ENCODE measurements around the gene ANO2. TPM values are rescaled to one million over a fixed set of nuclear protein-coding genes. Genes with fewer than 3 reads are reported as not detected.

Gene ANO2
- 0.10 TPM for total RNA-seq
- polyA plus RNA-seq = not detected

GRCh38 chr12:5945071-5946008 is at the start of gene ANO2:
Gene ANO2, minus strand, starts transcription at chr12:5945259. Its CDS starts 42 bp downstream, at chr12:5945217.
- ATAC-seq (ENCODE audit: low read depth in 2 of 2) = no peak
- H3K36me3 ChIP-seq (ENCODE audit: control insufficient read depth, insufficient read depth, low read length) = no peaks in the 10 kb centered on the region

GRCh38 chr12:5989621-5990020 is 44.6 kb upstream of the ANO2 start:
- DNase-seq (no peak), ATAC-seq (ENCODE audit: low read depth in 2 of 2) (no peak)
- H3K36me3 ChIP-seq (ENCODE audit: control insufficient read depth, insufficient read depth, low read length) = no peaks in the 10 kb centered on the region
- no peaks in the 10 kb centered on the region for H3K36me3 Mint-ChIP-seq
- H3K9me3 ChIP-seq (ENCODE audit: control insufficient read depth in 2 of 2, low read length in 2 of 2) = no peaks in the 10 kb centered on the region
- H3K27me3 Mint-ChIP-seq = peaks cover 4% of the 10 kb centered on the region
- no peaks in the 10 kb centered on the region for H3K4me1 ChIP-seq (ENCODE audit: control insufficient read depth, insufficient read depth, low read length, poor library complexity, severe bottlenecking)
- H3K4me3 ChIP-seq (ENCODE audit: low read depth, low read length) = no peak overlapping the region
- no peaks in the 10 kb centered on the region for H3K27me3 ChIP-seq (ENCODE audit: control insufficient read depth, insufficient read depth, low read length)
- H3K27ac ChIP-seq (ENCODE audit: insufficient read depth, low read length, poor library complexity, severe bottlenecking) = no peak overlapping the region
- peaks cover 0 to 2% (median 0%) of the 10 kb centered on the region in 4 donors for H3K4me1 Mint-ChIP-seq
- H3K4me3 Mint-ChIP-seq = no peak overlapping the region
- H3K9me3 Mint-ChIP-seq = no peaks in the 10 kb centered on the region
- no peak overlapping the region for H3K27ac Mint-ChIP-seq

More at GRCh38 chr12:5945071-5946008, at the start of gene ANO2:
- Histone ChIP-seq H3K27me3 (ENCODE audit: control insufficient read depth, insufficient read depth, low read length) (peaks cover 42% of the 10 kb centered on the region), H3K9me3 (ENCODE audit: control insufficient read depth in 2 of 2, low read length in 2 of 2) (no peaks in the 10 kb centered on the region), H3K27ac (ENCODE audit: insufficient read depth, low read length, poor library complexity, severe bottlenecking) (no peak within 1 kb of the TSS), H3K4me3 (ENCODE audit: low read depth, low read length) (no peak within 1 kb of the TSS), H3K4me1 (ENCODE audit: control insufficient read depth, insufficient read depth, low read length, poor library complexity, severe bottlenecking) (no peaks in the 10 kb centered on the region)
- peak within 1 kb of the TSS in 1 of 4 donors; percentile 24 for H3K4me3 Mint-ChIP-seq
- no peak for DNase-seq
- H3K27me3 Mint-ChIP-seq = peaks cover 64% of the 10 kb centered on the region
- H3K4me1 Mint-ChIP-seq = peaks cover 0 to 2% (median 1%) of the 10 kb centered on the region in 4 donors
- peak within 1 kb of the TSS in 1 of 3 donors; percentile 66 for H3K27ac Mint-ChIP-seq
- H3K36me3 Mint-ChIP-seq = no peaks in the 10 kb centered on the region
- H3K9me3 Mint-ChIP-seq = peaks cover 0 to 6% (median 0%) of the 10 kb centered on the region in 7 donors

- Histone ChIP-seq H3K27ac (ENCODE audit: insufficient read depth, low read length, poor library complexity, severe bottlenecking) (no peak overlapping the region), H3K27me3 (ENCODE audit: control insufficient read depth, insufficient read depth, low read length) (no peaks in the 10 kb centered on the region), H3K4me1 (ENCODE audit: control insufficient read depth, insufficient read depth, low read length, poor library complexity, severe bottlenecking) (no peaks in the 10 kb centered on the region), H3K4me3 (ENCODE audit: low read depth, low read length) (no peak overlapping the region), H3K36me3 (ENCODE audit: control insufficient read depth, insufficient read depth, low read length) (no peaks in the 10 kb centered on the region), H3K9me3 (ENCODE audit: control insufficient read depth in 2 of 2, low read length in 2 of 2) (no peaks in the 10 kb centered on the region)
- Mint-ChIP-seq H3K4me1 (peaks cover 0 to 2% (median 0%) of the 10 kb centered on the region in 4 donors), H3K9me3 (no peaks in the 10 kb centered on the region), H3K27me3 (no peaks in the 10 kb centered on the region), H3K36me3 (no peaks in the 10 kb centered on the region), H3K27ac (no peak overlapping the region), H3K4me3 (no peak overlapping the region)
- DNase-seq = peak; percentile 44 to 69 (median 65)
- ATAC-seq (ENCODE audit: low read depth in 2 of 2) = peak; percentile 77
Measured at GRCh38 chr12:5988659-5989116, 43.6 kb upstream of the ANO2 start.

- H3K9me3 ChIP-seq (ENCODE audit: control insufficient read depth in 2 of 2, low read length in 2 of 2) = no peaks in the 10 kb centered on the region
- ATAC-seq (ENCODE audit: low read depth in 2 of 2) (no peak), DNase-seq (no peak)
- H3K4me1 ChIP-seq (ENCODE audit: control insufficient read depth, insufficient read depth, low read length, poor library complexity, severe bottlenecking) = no peaks in the 10 kb centered on the region
- no peak overlapping the region for H3K27ac ChIP-seq (ENCODE audit: insufficient read depth, low read length, poor library complexity, severe bottlenecking)
- H3K36me3 ChIP-seq (ENCODE audit: control insufficient read depth, insufficient read depth, low read length) = no peaks in the 10 kb centered on the region
- Mint-ChIP-seq H3K27ac (no peak overlapping the region), H3K4me3 (no peak overlapping the region), H3K4me1 (peaks cover 0 to 2% (median 0%) of the 10 kb centered on the region in 4 donors), H3K27me3 (no peaks in the 10 kb centered on the region), H3K36me3 (no peaks in the 10 kb centered on the region), H3K9me3 (no peaks in the 10 kb centered on the region)
- H3K27me3 ChIP-seq (ENCODE audit: control insufficient read depth, insufficient read depth, low read length) = no peaks in the 10 kb centered on the region
- no peak overlapping the region for H3K4me3 ChIP-seq (ENCODE audit: low read depth, low read length)
Measured at GRCh38 chr12:5988088-5988487, 43.0 kb upstream of the ANO2 start.

- Histone ChIP-seq H3K27me3 (ENCODE audit: control insufficient read depth, insufficient read depth, low read length) (no peaks in the 10 kb centered on the region), H3K36me3 (ENCODE audit: control insufficient read depth, insufficient read depth, low read length) (no peaks in the 10 kb centered on the region), H3K27ac (ENCODE audit: insufficient read depth, low read length, poor library complexity, severe bottlenecking) (no peak overlapping the region), H3K4me3 (ENCODE audit: low read depth, low read length) (no peak overlapping the region), H3K4me1 (ENCODE audit: control insufficient read depth, insufficient read depth, low read length, poor library complexity, severe bottlenecking) (no peaks in the 10 kb centered on the region), H3K9me3 (ENCODE audit: control insufficient read depth in 2 of 2, low read length in 2 of 2) (no peaks in the 10 kb centered on the region)
- Mint-ChIP-seq H3K27me3 (no peaks in the 10 kb centered on the region), H3K27ac (peak overlapping the region in 1 of 3 donors; percentile 44), H3K36me3 (no peaks in the 10 kb centered on the region), H3K4me3 (no peak overlapping the region), H3K4me1 (peaks cover 0 to 2% (median 0%) of the 10 kb centered on the region in 4 donors), H3K9me3 (no peaks in the 10 kb centered on the region)
- ATAC-seq (ENCODE audit: low read depth in 2 of 2) (no peak), DNase-seq (no peak)
Measured at GRCh38 chr12:5987573-5987972, 42.5 kb upstream of the ANO2 start.

- Mint-ChIP-seq H3K36me3 (no peaks in the 10 kb centered on the region), H3K4me1 (peaks cover 0 to 2% (median 0%) of the 10 kb centered on the region in 4 donors), H3K27ac (no peak overlapping the region), H3K27me3 (no peaks in the 10 kb centered on the region), H3K9me3 (no peaks in the 10 kb centered on the region), H3K4me3 (no peak overlapping the region)
- H3K36me3 ChIP-seq (ENCODE audit: control insufficient read depth, insufficient read depth, low read length) = no peaks in the 10 kb centered on the region
- H3K27ac ChIP-seq (ENCODE audit: insufficient read depth, low read length, poor library complexity, severe bottlenecking) = no peak overlapping the region
- no peaks in the 10 kb centered on the region for H3K9me3 ChIP-seq (ENCODE audit: control insufficient read depth in 2 of 2, low read length in 2 of 2)
- no peaks in the 10 kb centered on the region for H3K4me1 ChIP-seq (ENCODE audit: control insufficient read depth, insufficient read depth, low read length, poor library complexity, severe bottlenecking)
- ATAC-seq (ENCODE audit: low read depth in 2 of 2) (no peak), DNase-seq (no peak)
- no peak overlapping the region for H3K4me3 ChIP-seq (ENCODE audit: low read depth, low read length)
- no peaks in the 10 kb centered on the region for H3K27me3 ChIP-seq (ENCODE audit: control insufficient read depth, insufficient read depth, low read length)
Measured at GRCh38 chr12:5985471-5985870, 40.4 kb upstream of the ANO2 start.

GRCh38 chr12:5984873-5985272 is 39.8 kb upstream of the ANO2 start:
- no peak overlapping the region for H3K27ac ChIP-seq (ENCODE audit: insufficient read depth, low read length, poor library complexity, severe bottlenecking)
- Mint-ChIP-seq H3K27ac (no peak overlapping the region), H3K36me3 (no peaks in the 10 kb centered on the region), H3K4me1 (peaks cover 0 to 2% (median 0%) of the 10 kb centered on the region in 4 donors), H3K27me3 (no peaks in the 10 kb centered on the region), H3K9me3 (no peaks in the 10 kb centered on the region), H3K4me3 (no peak overlapping the region)
- no peaks in the 10 kb centered on the region for H3K27me3 ChIP-seq (ENCODE audit: control insufficient read depth, insufficient read depth, low read length)
- no peaks in the 10 kb centered on the region for H3K4me1 ChIP-seq (ENCODE audit: control insufficient read depth, insufficient read depth, low read length, poor library complexity, severe bottlenecking)
- no peaks in the 10 kb centered on the region for H3K36me3 ChIP-seq (ENCODE audit: control insufficient read depth, insufficient read depth, low read length)
- no peak for ATAC-seq (ENCODE audit: low read depth in 2 of 2)
- no peak overlapping the region for H3K4me3 ChIP-seq (ENCODE audit: low read depth, low read length)
- no peaks in the 10 kb centered on the region for H3K9me3 ChIP-seq (ENCODE audit: control insufficient read depth in 2 of 2, low read length in 2 of 2)
- no peak for DNase-seq

Measured in CD4-positive, CD25-positive, alpha-beta regulatory T cell (primary cell).